Lung (tissue), 12 donors: ENCODE results near the gene R3HCC1L. TPM values are rescaled to one million over a fixed set of nuclear protein-coding genes. Genes with fewer than 3 reads are reported as not detected.

ENCODE experiments used
- ATAC-seq: fragments of 200-7000 bp; cut with Tn5 transposase; one replicate; pipeline ENCODE4 v1.9.1; 2020; ENCODE audit warnings: moderate number of reproducible peaks; ENCODE audit not compliant: insufficient read depth, low FRiP score
- DNase-seq, 3 donors: peaks; one replicate each; pipeline ENCODE4 v3.0.0-alpha.2; 2013 to 2017
- H3K27ac ChIP-seq, 2 donors: one replicate each; pipeline ENCODE4 v1.5.1; 2013; ENCODE audit warnings: mild to moderate bottlenecking in 2 of 2, moderate library complexity in 2 of 2, control low read depth in 1 of 2, inconsistent platforms in 1 of 2, low read depth in 1 of 2, low read length in 1 of 2
- H3K27me3 ChIP-seq, 3 donors: one replicate each; pipeline ENCODE4 v1.5.1; 2013; ENCODE audit warnings: low read length in 2 of 3; ENCODE audit not compliant: control insufficient read depth in 3 of 3, insufficient read depth in 3 of 3
- H3K36me3 ChIP-seq, 4 donors: one replicate each; pipeline ENCODE4 v1.5.1; 2013; ENCODE audit warnings: low read length in 4 of 4, mild to moderate bottlenecking in 1 of 4, moderate library complexity in 1 of 4; ENCODE audit not compliant: control insufficient read depth in 4 of 4, insufficient read depth in 4 of 4
- H3K4me1 ChIP-seq, 5 donors: one replicate each; pipeline ENCODE4 v1.5.1; 2013; ENCODE audit warnings: low read length in 5 of 5, mild to moderate bottlenecking in 2 of 5, moderate library complexity in 1 of 5; ENCODE audit not compliant: control insufficient read depth in 5 of 5, insufficient read depth in 5 of 5
- H3K4me3 ChIP-seq: one replicate; pipeline ENCODE4 v1.5.1; 2013; ENCODE audit warnings: mild to moderate bottlenecking, control low read depth, moderate library complexity
- H3K9ac ChIP-seq, 2 donors: one replicate each; pipeline ENCODE4 v1.5.1; 2013; ENCODE audit warnings: low read length in 2 of 2, control low read depth in 1 of 2; ENCODE audit not compliant: insufficient read depth in 1 of 2
- H3K9me3 ChIP-seq, 4 donors: one replicate each; pipeline ENCODE4 v1.5.1; 2013; ENCODE audit warnings: low read length in 3 of 4, mild to moderate bottlenecking in 1 of 4, moderate library complexity in 1 of 4; ENCODE audit not compliant: control insufficient read depth in 4 of 4, insufficient read depth in 3 of 4
- CTCF ChIP-seq: IDR thresholded peaks from 2 replicates; pipeline ENCODE4 v1.5.1; 2012; ENCODE audit warnings: mild to moderate bottlenecking; ENCODE audit errors: control extremely low read depth, extremely low read depth
- WGBS, 2 donors: extraction: QIAGEN DNeasy Blood & Tissue Kit; methylation state at CpG; one replicate each; pipeline ENCODE4 v1.1.7; 2013; 5-methylcytosine and 5-hydroxymethylcytosine counted together
- polyA plus RNA-seq, 2 donors: library from polyadenylated mRNA; stranded (reverse); fragments of 200-250 nt; gene quantifications; one replicate each; pipeline ENCODE4 v1.2.1, GENCODE V29; 2013
- total RNA-seq, 2 donors: library from RNA; depleted of rRNA in 1 of 2; stranded (reverse); fragments of >200 nt in 1 of 2; gene quantifications; one replicate each; pipeline ENCODE4 v1.2.1, GENCODE V29; 2014 to 2021
- donor health status: control.
- donor health status: control.
- donor health status: Bipolar disorder and iron deficiency.
- donor health status: healthy.
- donor health status: DM: yes; HTN: yes; CAD: no.

The R3HCC1L gene
- total and polyA plus RNA-seq, 4 donors = 5.0 to 39.4 (median 11.3) TPM

GRCh38 chr10:98209441-98209840, 75.0 kb downstream of the R3HCC1L start:
- H3K9ac ChIP-seq = no peak overlapping the region
- H3K27me3 ChIP-seq = no peaks in the 10 kb centered on the region
- H3K9me3 ChIP-seq = no peaks in the 10 kb centered on the region
- no peak for TF ChIP-seq CTCF
- DNase-seq = no peak
- H3K4me1 ChIP-seq = peaks cover 0 to 15% (median 10%) of the 10 kb centered on the region in 5 donors
- peaks cover 4 to 12% (median 9%) of the 10 kb centered on the region in 4 donors for H3K36me3 ChIP-seq
- H3K27ac ChIP-seq = no peak overlapping the region
- no peak for ATAC-seq
- 95 to 96% methylated on average over 4 of the region's 4 CpGs for WGBS, 2 donors
- no peak overlapping the region for H3K4me3 ChIP-seq

GRCh38 chr10:98212196-98212595, 77.7 kb downstream of the R3HCC1L start:
- Histone ChIP-seq H3K9me3 (no peaks in the 10 kb centered on the region), H3K36me3 (peaks cover 4 to 12% (median 9%) of the 10 kb centered on the region in 4 donors), H3K4me3 (no peak overlapping the region), H3K9ac (no peak overlapping the region), H3K27ac (no peak overlapping the region), H3K4me1 (peaks cover 0 to 15% (median 10%) of the 10 kb centered on the region in 5 donors), H3K27me3 (no peaks in the 10 kb centered on the region)
- no peak for TF ChIP-seq CTCF
- ATAC-seq (no peak), DNase-seq (peak in 2 of 3 donors; percentile 11 to 24)
- 67 to 81% methylated on average over 1 of the region's 1 CpG for WGBS, 2 donors

GRCh38 chr10:98213740-98214139, 79.3 kb downstream of the R3HCC1L start:
- H3K4me3 ChIP-seq = no peak overlapping the region
- no peak overlapping the region for H3K27ac ChIP-seq
- no peak overlapping the region for H3K9ac ChIP-seq
- no peaks in the 10 kb centered on the region for H3K27me3 ChIP-seq
- peaks cover 0 to 15% (median 10%) of the 10 kb centered on the region in 5 donors for H3K4me1 ChIP-seq
- ATAC-seq (no peak), DNase-seq (no peak)
- TF ChIP-seq CTCF = no peak
- H3K9me3 ChIP-seq = no peaks in the 10 kb centered on the region
- 95 to 97% methylated on average over 1 of the region's 1 CpG for WGBS, 2 donors
- H3K36me3 ChIP-seq = peaks cover 1 to 10% (median 7%) of the 10 kb centered on the region in 4 donors

DNA sequence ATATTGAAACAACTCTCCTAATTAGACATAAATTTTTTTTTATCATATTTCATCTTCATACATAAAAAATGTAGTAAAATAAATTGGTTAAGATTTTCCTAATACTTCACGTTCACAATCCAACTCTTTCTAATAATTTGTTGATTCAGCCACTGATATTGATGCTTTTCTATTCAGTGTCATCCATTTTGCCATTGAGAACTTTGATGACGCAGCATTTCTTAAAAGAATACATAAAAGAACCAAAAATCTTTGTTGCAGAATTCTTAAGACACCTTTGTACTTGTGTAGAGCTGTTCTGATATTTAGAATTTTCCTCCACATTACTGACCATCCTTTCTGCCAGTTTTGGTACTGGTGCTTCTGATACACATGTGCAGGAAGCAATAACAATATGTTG, 80.9 kb downstream of the R3HCC1L start:
- no peak for TF ChIP-seq CTCF
- no peak overlapping the region for H3K4me3 ChIP-seq
- ATAC-seq (no peak), DNase-seq (no peak)
- H3K27ac ChIP-seq = no peak overlapping the region
- H3K9ac ChIP-seq = no peak overlapping the region
- 94 to 97% methylated on average over 2 of the region's 2 CpGs for WGBS, 2 donors
- H3K4me1 ChIP-seq = peaks cover 0 to 15% (median 10%) of the 10 kb centered on the region in 5 donors
- H3K27me3 ChIP-seq = no peaks in the 10 kb centered on the region
- H3K9me3 ChIP-seq = peaks cover 0 to 5% (median 0%) of the 10 kb centered on the region in 4 donors
- H3K36me3 ChIP-seq = peaks cover 0 to 3% (median under 1%) of the 10 kb centered on the region in 4 donors
